OCI-LY7 (cell line): ENCODE results near the gene SERPINA4. TPM values are rescaled to one million over a fixed set of nuclear protein-coding genes. Genes with fewer than 3 reads are reported as not detected.

Experiments
- BruUV-seq: library from RNA; stranded (reverse); fragments of 400-500 nt; replicated peaks from 2 replicates; lab custom pipeline; 2021; lab: Mats Ljungman, UMichigan
- CTCF ChIA-PET: fragments of 300-600 bp; sonication (Branson Sonifier 250); formaldehyde crosslinking; loops from one replicate; lab custom pipeline; 2022; ENCODE audit warnings: antibody characterized with exemption; ENCODE audit not compliant: unreplicated experiment; lab: Charles Lee
- POLR2A ChIA-PET: fragments of 300-600 bp; sonication (Branson Sonifier 250); formaldehyde crosslinking; loops from one replicate; lab custom pipeline; 2022; ENCODE audit warnings: antibody characterized with exemption; lab: Charles Lee
- DNase-seq: peaks from one replicate; pipeline ENCODE4 v3.0.0-alpha.2; 2015; ENCODE audit warnings: low spot score
- H2AFZ ChIP-seq: fragments of 200-600 bp; sonication (generic), shearing (Covaris generic); 2 replicates; pipeline ENCODE4 v1.6.1; 2014; ENCODE audit warnings: mild to moderate bottlenecking, antibody characterized with exemption, low read length, moderate library complexity
- H3K27ac ChIP-seq: fragments of 200-600 bp; sonication (generic); 2 replicates; pipeline ENCODE4 v1.5.1; 2014; ENCODE audit warnings: mixed run types, low read depth, mild to moderate bottlenecking, moderate library complexity, low read length, inconsistent platforms; ENCODE audit not compliant: poor library complexity, severe bottlenecking
- H3K36me3 ChIP-seq: fragments of 200-600 bp; sonication (generic); 2 replicates; pipeline ENCODE4 v1.6.1; 2014; ENCODE audit warnings: mild to moderate bottlenecking, antibody characterized with exemption, low read length, moderate library complexity, mixed read lengths; ENCODE audit not compliant: insufficient read depth
- H3K4me1 ChIP-seq: fragments of 200-600 bp; sonication (generic); 2 replicates; pipeline ENCODE4 v1.5.1; 2014; ENCODE audit warnings: mild to moderate bottlenecking, low read length; ENCODE audit not compliant: insufficient read depth, poor library complexity, severe bottlenecking
- H3K4me2 ChIP-seq: fragments of 200-600 bp; sonication (generic); 2 replicates; pipeline ENCODE4 v1.6.1; 2014; ENCODE audit warnings: mild to moderate bottlenecking, low read length
- H3K4me3 ChIP-seq: fragments of 200-600 bp; sonication (generic); 2 replicates; pipeline ENCODE4 v1.5.1; 2014; ENCODE audit warnings: mild to moderate bottlenecking, low read depth, low read length; ENCODE audit not compliant: poor library complexity, severe bottlenecking
- H3K79me2 ChIP-seq: fragments of 200-600 bp; sonication (generic); 2 replicates; pipeline ENCODE4 v1.6.1; 2016; ENCODE audit warnings: low read depth, mild to moderate bottlenecking, low read length, moderate library complexity, mixed read lengths; ENCODE audit not compliant: insufficient read depth
- H3K9me2 ChIP-seq: fragments of 200-600 bp; sonication (generic); 2 replicates; pipeline ENCODE4 v1.6.1; 2016; ENCODE audit warnings: mild to moderate bottlenecking, low read length, mixed read lengths; ENCODE audit not compliant: insufficient read depth
- H3K9me3 ChIP-seq: fragments of 200-600 bp; sonication (generic); 2 replicates; pipeline ENCODE4 v1.6.1; 2014; ENCODE audit warnings: mild to moderate bottlenecking, mixed run types, low read length, mixed read lengths
- H4K20me1 ChIP-seq: fragments of 200-600 bp; sonication (generic); 2 replicates; pipeline ENCODE4 v1.6.1; 2014; ENCODE audit warnings: mild to moderate bottlenecking, antibody characterized with exemption, low read length, moderate library complexity, mixed read lengths; ENCODE audit not compliant: insufficient read depth
- CTCF ChIP-seq: fragments of 200-600 bp; sonication (generic); conservative IDR thresholded peaks from 2 replicates; pipeline ENCODE4 v1.5.1; 2014; ENCODE audit warnings: mild to moderate bottlenecking, antibody characterized with exemption, low read length, moderate library complexity, mixed read lengths
- EZH2phosphoT487 ChIP-seq: fragments of 200-600 bp; sonication (generic); IDR thresholded peaks from 2 replicates; pipeline ENCODE4 v1.6.1; 2018; ENCODE audit warnings: low read depth, borderline replicate concordance, mild to moderate bottlenecking, mixed run types, antibody characterized with exemption, low read length, moderate library complexity, mixed read lengths
- intact Hi-C: fragments of 100-400 bp; cut with micrococcal nuclease; formaldehyde crosslinking; loops from one replicate; pipeline ENCODE4 v1.10.0; 2022; ENCODE audit not compliant: unreplicated experiment
- total RNA-seq, 2 experiments: library from RNA; depleted of rRNA in 1 of 2; stranded (reverse); fragments of >200 nt in 1 of 2; shearing (Covaris generic) in 1 of 2; gene quantifications; 2 replicates each; pipeline ENCODE4 v1.2.3, GENCODE V29; 2014 to 2022

The SERPINA4 gene
- total RNA-seq, 2 experiments from 2014 or later = not detected

GRCh38 chr14:94557327-94557726 is 3.9 kb upstream of the SERPINA4 start:
- Histone ChIP-seq H3K4me1 (no peaks in the 10 kb centered on the region), H3K4me3 (no peak overlapping the region), H2AFZ (no peak overlapping the region), H3K9me2 (no peaks in the 10 kb centered on the region), H3K79me2 (no peaks in the 10 kb centered on the region), H4K20me1 (no peaks in the 10 kb centered on the region), H3K36me3 (no peaks in the 10 kb centered on the region), H3K4me2 (no peak overlapping the region), H3K27ac (no peak overlapping the region), H3K9me3 (no peaks in the 10 kb centered on the region)
- ChIA-PET CTCF (no interaction called here), POLR2A (no interaction called here)
- DNase-seq = no peak
- no TSS peak for BruUV-seq
- intact Hi-C loops = no loop called here
- TF ChIP-seq CTCF (no peak), EZH2phosphoT487 (no peak)

- no peak overlapping the region for H3K4me3 ChIP-seq
- H3K4me2 ChIP-seq = no peak overlapping the region
- no peaks in the 10 kb centered on the region for H3K9me2 ChIP-seq
- H3K4me1 ChIP-seq = no peaks in the 10 kb centered on the region
- ChIA-PET POLR2A (no interaction called here), CTCF (no interaction called here)
- H4K20me1 ChIP-seq = no peaks in the 10 kb centered on the region
- no peak overlapping the region for H3K27ac ChIP-seq
- no peaks in the 10 kb centered on the region for H3K79me2 ChIP-seq
- no peak overlapping the region for H2AFZ ChIP-seq
- H3K9me3 ChIP-seq = no peaks in the 10 kb centered on the region
- DNase-seq = no peak
- TF ChIP-seq CTCF (no peak), EZH2phosphoT487 (no peak)
- no TSS peak for BruUV-seq
- H3K36me3 ChIP-seq = no peaks in the 10 kb centered on the region
- intact Hi-C loops = no loop called here
These were observed 2.4 kb upstream of the SERPINA4 start for GRCh38 chr14:94558842-94559241.

GRCh38 chr14:94559638-94560290 is 1.5 kb upstream of the SERPINA4 start:
- no peak overlapping the region for H3K27ac ChIP-seq
- ChIA-PET POLR2A (no interaction called here), CTCF (no interaction called here)
- intact Hi-C loops = no loop called here
- no peaks in the 10 kb centered on the region for H3K9me2 ChIP-seq
- no peaks in the 10 kb centered on the region for H3K9me3 ChIP-seq
- H3K4me1 ChIP-seq = no peaks in the 10 kb centered on the region
- H3K4me3 ChIP-seq = no peak overlapping the region
- no peak overlapping the region for H3K4me2 ChIP-seq
- H3K36me3 ChIP-seq = no peaks in the 10 kb centered on the region
- H4K20me1 ChIP-seq = no peaks in the 10 kb centered on the region
- BruUV-seq = no TSS peak
- DNase-seq = no peak
- no peaks in the 10 kb centered on the region for H3K79me2 ChIP-seq
- TF ChIP-seq EZH2phosphoT487 = no peak
- no peak for TF ChIP-seq CTCF
- H2AFZ ChIP-seq = no peak overlapping the region
